Body of pancreas (tissue), 4 donors: ENCODE measurements around the gene CFAP77. TPM values are rescaled to one million over a fixed set of nuclear protein-coding genes. Genes with fewer than 3 reads are reported as not detected.

Experiments
- ATAC-seq: fragments of 150-250 bp; one replicate; pipeline ENCODE4 v1.9.1; 2016
- DNase-seq, 4 donors: peaks; one replicate each; pipeline ENCODE4 v3.0.0-alpha.2; 2019
- H3K27ac ChIP-seq, 4 donors: fragments of 200-600 bp; sonication (generic); 1 replicate in 3 of 4; 2 replicates in 1 of 4; pipeline versions ENCODE4 v1.5.1 to v1.6.1; 2016 to 2019; ENCODE audit warnings: mild to moderate bottlenecking in 1 of 4, mixed read lengths in 1 of 4, moderate library complexity in 1 of 4
- H3K27me3 ChIP-seq, 2 donors: fragments of 200-600 bp; sonication (generic); one replicate each; pipeline ENCODE4 v1.6.0; 2016; ENCODE audit warnings: mild to moderate bottlenecking in 1 of 2
- H3K36me3 ChIP-seq, 2 donors: fragments of 200-600 bp; sonication (generic); replicated peaks in 1 of 2; 2 replicates each; pipeline ENCODE4 v1.5.1; 2016; ENCODE audit warnings: low read depth in 2 of 2; ENCODE audit not compliant: insufficient read depth in 1 of 2
- H3K4me1 ChIP-seq: fragments of 200-600 bp; sonication (generic); one replicate; pipeline ENCODE4 v1.6.0; 2016
- H3K4me3 ChIP-seq, 2 donors: fragments of 200-600 bp; sonication (generic); 1 replicate in 1 of 2; 2 replicates in 1 of 2; pipeline ENCODE4 v1.5.1; 2016 to 2019
- H3K9me3 ChIP-seq, 3 donors: fragments of 200-600 bp; sonication (generic); 1 replicate in 2 of 3; 2 replicates in 1 of 3; pipeline ENCODE4 v1.5.1; 2016
- CTCF ChIP-seq, 7 experiments: fragments of 450-650 bp in 4 of 7; fragments of 200-600 bp in 3 of 7; sonication (generic) in 3 of 7; IDR thresholded peaks; one replicate each; pipeline ENCODE4 v1.5.1; 2016 to 2019; ENCODE audit warnings: antibody characterized with exemption in 7 of 7
- POLR2A ChIP-seq, 3 donors: fragments of 450-650 bp; IDR thresholded peaks; one replicate each; pipeline ENCODE4 v1.6.1; 2016; ENCODE audit warnings: antibody characterized with exemption in 3 of 3, mild to moderate bottlenecking in 2 of 3
- WGBS, 2 donors: methylation state at CpG; one replicate each; pipeline ENCODE4 v1.1.5; 2017; 5-methylcytosine and 5-hydroxymethylcytosine counted together
- intact Hi-C: fragments of 100-400 bp; cut with DNase I; formaldehyde crosslinking; loops from one replicate; pipeline ENCODE4 v1.15.1; 2023
- total RNA-seq, 2 donors: library from RNA; depleted of rRNA; stranded (reverse); fragments of >200 nt; gene quantifications; one replicate each; pipeline ENCODE4 v1.1.0, GENCODE V29; 2016

Gene CFAP77
- total RNA-seq, 2 donors from 2014 or later, result not detected

GRCh38 chr9:132430998-132431397 is 21.0 kb downstream of the CFAP77 start:
- H3K27ac ChIP-seq, result no peak overlapping the region
- H3K36me3 ChIP-seq, result no peaks in the 10 kb centered on the region
- intact Hi-C loops, result no loop called here
- peaks cover 0 to 5% of the 10 kb centered on the region in 2 donors for H3K27me3 ChIP-seq
- WGBS, 2 donors, result 29 to 69% methylated on average over 1 of the region's 1 CpG
- ATAC-seq, result no peak
- H3K9me3 ChIP-seq, result no peaks in the 10 kb centered on the region
- no peaks in the 10 kb centered on the region for H3K4me1 ChIP-seq
- H3K4me3 ChIP-seq, result no peak overlapping the region
- DNase-seq, result no peak
- TF ChIP-seq CTCF (IDR thresholded peaks at IDR 0.05), result no peak
- TF ChIP-seq POLR2A (IDR thresholded peaks at IDR 0.05), result no peak

GRCh38 chr9:132434881-132435280 is 24.9 kb downstream of the CFAP77 start:
- no peak for ATAC-seq
- no peak for DNase-seq
- no peak overlapping the region for H3K27ac ChIP-seq
- no peak for TF ChIP-seq POLR2A (IDR thresholded peaks at IDR 0.05)
- no peak overlapping the region for H3K4me3 ChIP-seq
- no peaks in the 10 kb centered on the region for H3K27me3 ChIP-seq
- 43 to 48% methylated on average over 10 of the region's 10 CpGs for WGBS, 2 donors
- no peaks in the 10 kb centered on the region for H3K36me3 ChIP-seq
- intact Hi-C loops, result no loop called here
- no peaks in the 10 kb centered on the region for H3K4me1 ChIP-seq
- H3K9me3 ChIP-seq, result no peaks in the 10 kb centered on the region

- no peaks in the 10 kb centered on the region for H3K27me3 ChIP-seq
- H3K27ac ChIP-seq, result no peak overlapping the region
- no peaks in the 10 kb centered on the region for H3K9me3 ChIP-seq
- H3K36me3 ChIP-seq, result no peaks in the 10 kb centered on the region
- no peak for DNase-seq
- no peak overlapping the region for H3K4me3 ChIP-seq
- H3K4me1 ChIP-seq, result no peaks in the 10 kb centered on the region
- intact Hi-C loops, result no loop called here
- no peak for TF ChIP-seq CTCF (IDR thresholded peaks at IDR 0.05)
- no peak for TF ChIP-seq POLR2A (IDR thresholded peaks at IDR 0.05)
- WGBS, 2 donors, result 64 to 72% methylated on average over 4 of the region's 4 CpGs
- no peak for ATAC-seq
Measured at GRCh38 chr9:132439153-132439552, 29.1 kb downstream of the CFAP77 start.

- intact Hi-C loops, result no loop called here
- Histone ChIP-seq H3K36me3 (no peaks in the 10 kb centered on the region), H3K9me3 (no peaks in the 10 kb centered on the region), H3K27me3 (no peaks in the 10 kb centered on the region), H3K27ac (no peak overlapping the region), H3K4me1 (no peaks in the 10 kb centered on the region), H3K4me3 (no peak overlapping the region)
- TF ChIP-seq POLR2A (IDR thresholded peaks at IDR 0.05) (no peak), CTCF (IDR thresholded peaks at IDR 0.05) (no peak)
- ATAC-seq (no peak), DNase-seq (no peak)
- WGBS, 2 donors, result 56 to 63% methylated on average over 6 of the region's 6 CpGs
Measured at GRCh38 chr9:132440735-132441134, 30.7 kb downstream of the CFAP77 start.

GRCh38 chr9:132441404-132441803 is 31.4 kb downstream of the CFAP77 start:
- 34 to 39% methylated on average over 10 of the region's 10 CpGs for WGBS, 2 donors
- intact Hi-C loops, result no loop called here
- Histone ChIP-seq H3K9me3 (no peaks in the 10 kb centered on the region), H3K36me3 (no peaks in the 10 kb centered on the region), H3K27ac (no peak overlapping the region), H3K27me3 (no peaks in the 10 kb centered on the region), H3K4me1 (no peaks in the 10 kb centered on the region), H3K4me3 (no peak overlapping the region)
- no peak for ATAC-seq
- no peak for DNase-seq
- no peak for TF ChIP-seq CTCF (IDR thresholded peaks at IDR 0.05)
- TF ChIP-seq POLR2A (IDR thresholded peaks at IDR 0.05), result no peak
